Heart right ventricle (tissue), 16 donors: ENCODE data around the gene DCLK1. TPM values are rescaled to one million over a fixed set of nuclear protein-coding genes. Genes with fewer than 3 reads are reported as not detected.

Source experiments
- ATAC-seq, 8 donors: fragments of 200-7000 bp; cut with Tn5 transposase; one replicate each; pipeline ENCODE4 v1.9.1; 2020; ENCODE audit warnings: mild to moderate bottlenecking in 8 of 8, moderate library complexity in 8 of 8, moderate number of reproducible peaks in 1 of 8
- DNase-seq, 2 donors: peaks; one replicate each; pipeline ENCODE4 v3.0.0-alpha.2; 2020
- H3K27ac ChIP-seq, 10 donors: fragments of 200-600 bp; sonication (generic) in 2 of 10; one replicate each; pipeline versions ENCODE4 v1.5.0 to v1.8.0; 2020 to 2022; ENCODE audit warnings: mild to moderate bottlenecking in 3 of 10
- H3K27me3 ChIP-seq, 7 donors: fragments of 200-600 bp; one replicate each; pipeline ENCODE4 v1.8.0; 2021 to 2022; ENCODE audit warnings: mild to moderate bottlenecking in 2 of 7
- H3K36me3 ChIP-seq, 9 donors: fragments of 200-600 bp; sonication (generic) in 1 of 9; one replicate each; pipeline versions ENCODE4 v1.5.0 to v1.8.0; 2020 to 2022; ENCODE audit warnings: mild to moderate bottlenecking in 2 of 9
- H3K4me1 ChIP-seq, 9 donors: fragments of 200-600 bp; sonication (generic) in 1 of 9; one replicate each; pipeline versions ENCODE4 v1.5.0 to v1.8.0; 2020 to 2022; ENCODE audit warnings: mild to moderate bottlenecking in 4 of 9
- H3K4me3 ChIP-seq, 10 donors: fragments of 200-600 bp; sonication (generic) in 2 of 10; one replicate each; pipeline versions ENCODE4 v1.5.0 to v1.8.0; 2020 to 2022; ENCODE audit warnings: mild to moderate bottlenecking in 7 of 10, moderate library complexity in 2 of 10
- H3K9me3 ChIP-seq, 11 donors: fragments of 200-600 bp in 10 of 11; sonication (generic) in 2 of 11; one replicate each; pipeline versions ENCODE4 v1.5.0 to v1.8.0; 2013 to 2022; ENCODE audit warnings: mild to moderate bottlenecking in 2 of 11, control low read depth in 1 of 11, moderate library complexity in 1 of 11
- WGBS, 2 donors: extraction: QIAGEN DNeasy Blood & Tissue Kit; methylation state at CpG; one replicate each; pipeline ENCODE4 v1.1.7; 2013; ENCODE audit warnings: inconsistent platforms in 1 of 2; 5-methylcytosine and 5-hydroxymethylcytosine counted together
- intact Hi-C, 10 donors: fragments of 100-400 bp; cut with DNase I; formaldehyde crosslinking; loops; one replicate each; pipeline versions ENCODE4 v1.11.1 to v1.14.2; 2022
- polyA plus RNA-seq, 2 donors: library from polyadenylated mRNA; stranded (reverse); fragments of 200-250 nt; gene quantifications; one replicate each; pipeline ENCODE4 v1.2.3, GENCODE V29; 2013
- total RNA-seq, 10 donors: library from RNA; stranded (reverse); fragmentation: NEBNext Ultra II Directional in 3 of 10; extraction: Animal tissue kit (Norgen Biotek cat#: 25700) in 3 of 10; gene quantifications; one replicate each; pipeline versions ENCODE4 v1.2.1 to v1.2.4, GENCODE V29; 2021 to 2023
- TF ChIP-seq, protein P1 (sequence below), 9 donors: fragments of 200-600 bp; sonication (generic) in 2 of 9; IDR thresholded peaks; one replicate each; pipeline versions ENCODE4 v1.5.0 to v1.8.0; 2021 to 2022; ENCODE audit warnings: antibody characterized with exemption in 9 of 9, mild to moderate bottlenecking in 5 of 9, moderate library complexity in 1 of 9
- donor health status: Arrhythmogenic right ventricular cardiomyopathy.
- donor health status: ischemic (EF 13 %, LVEDD 7.1; RV severe dilation, severe dysfunction).
- donor health status: healthy with polysubstance abuse.
- donor health status: DM: no; HTN: yes; CAD: no.
- donor health status: DM: no; HTN: no; CAD: no.
- donor health status: ischemic (EF 25% LVEDD 6.9; RV normal size, moderate dysfunction).
- donor health status: ischemic (EF 25% LVEDD 5.7; RV mildly dilated, moderate dysfunction).
- donor health status: healthy.
- donor health status: DM: yes; HTN: yes; CAD: no.
- donor health status: Ischemic cardiomyopathy.
- donor health status: ischemic (EF 35%, LVEDD 5.7; RV mildly dilated, moderate dysfunction).
- donor health status: nonischemic (EF 11% LVEDD 7.7; RV severe dilation, severe dysfunction).
- donor health status: DM: yes; HTN: yes; CAD: no.
- donor health status: PGD.
- donor health status: ischemic (EF 29% LVEDD 5.4; RV normal size, mild dysfunction).
- donor health status: nonischemic (EF 23%, LVEDD 6.1; RV moderate dilation, normal function).

Gene DCLK1
- total and polyA plus RNA-seq, 12 donors: 3.4 to 16.9 (median 9.1) TPM

- Histone ChIP-seq H3K27me3 (no peaks in the 10 kb centered on the region), H3K4me3 (no peak overlapping the region), H3K36me3 (peaks cover 0 to 13% (median 0%) of the 10 kb centered on the region in 9 donors), H3K27ac (no peak overlapping the region), H3K4me1 (peaks cover 0 to 6% (median 0%) of the 10 kb centered on the region in 9 donors), H3K9me3 (no peaks in the 10 kb centered on the region)
- intact Hi-C loops: no loop called here
- ATAC-seq (no peak), DNase-seq (no peak)
- 92 to 93% methylated on average over 12 of the region's 12 CpGs for WGBS, 2 donors
- TF ChIP-seq, protein P1, sequence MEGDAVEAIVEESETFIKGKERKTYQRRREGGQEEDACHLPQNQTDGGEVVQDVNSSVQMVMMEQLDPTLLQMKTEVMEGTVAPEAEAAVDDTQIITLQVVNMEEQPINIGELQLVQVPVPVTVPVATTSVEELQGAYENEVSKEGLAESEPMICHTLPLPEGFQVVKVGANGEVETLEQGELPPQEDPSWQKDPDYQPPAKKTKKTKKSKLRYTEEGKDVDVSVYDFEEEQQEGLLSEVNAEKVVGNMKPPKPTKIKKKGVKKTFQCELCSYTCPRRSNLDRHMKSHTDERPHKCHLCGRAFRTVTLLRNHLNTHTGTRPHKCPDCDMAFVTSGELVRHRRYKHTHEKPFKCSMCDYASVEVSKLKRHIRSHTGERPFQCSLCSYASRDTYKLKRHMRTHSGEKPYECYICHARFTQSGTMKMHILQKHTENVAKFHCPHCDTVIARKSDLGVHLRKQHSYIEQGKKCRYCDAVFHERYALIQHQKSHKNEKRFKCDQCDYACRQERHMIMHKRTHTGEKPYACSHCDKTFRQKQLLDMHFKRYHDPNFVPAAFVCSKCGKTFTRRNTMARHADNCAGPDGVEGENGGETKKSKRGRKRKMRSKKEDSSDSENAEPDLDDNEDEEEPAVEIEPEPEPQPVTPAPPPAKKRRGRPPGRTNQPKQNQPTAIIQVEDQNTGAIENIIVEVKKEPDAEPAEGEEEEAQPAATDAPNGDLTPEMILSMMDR (IDR thresholded peaks at IDR 0.05): no peak
These were observed 306.8 kb downstream of the DCLK1 start for GRCh38 chr13:35824395-35824794.

DNA sequence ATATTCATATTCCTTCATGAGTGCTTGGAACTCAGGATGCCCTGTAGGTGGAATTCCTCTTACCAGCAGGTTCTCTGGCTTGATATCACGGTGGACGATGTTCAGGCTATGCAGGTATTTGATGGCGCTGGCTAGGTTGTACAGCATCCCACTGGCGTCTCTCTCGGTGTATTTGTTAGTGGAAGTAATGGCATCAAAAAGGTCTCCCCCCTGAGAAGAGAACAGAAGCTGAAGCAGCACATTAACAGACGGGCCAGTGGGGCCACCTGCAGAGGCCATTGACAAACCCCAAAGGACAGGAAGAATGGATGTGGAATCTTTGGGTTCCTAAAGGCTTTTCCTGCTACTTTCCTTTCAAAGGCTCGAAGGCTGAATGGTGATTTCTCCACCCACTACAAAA lies 308.5 kb downstream of the DCLK1 start:
- no peak overlapping the region for H3K27ac ChIP-seq
- no peak for ATAC-seq
- H3K9me3 ChIP-seq: no peaks in the 10 kb centered on the region
- H3K4me1 ChIP-seq: peaks cover 0 to 7% (median 0%) of the 10 kb centered on the region in 9 donors
- TF ChIP-seq, protein P1 (IDR thresholded peaks at IDR 0.05): no peak
- WGBS, 2 donors: 88 to 93% methylated on average over 7 of the region's 7 CpGs
- no peaks in the 10 kb centered on the region for H3K27me3 ChIP-seq
- DNase-seq: no peak
- H3K36me3 ChIP-seq: peaks cover 0 to 12% (median 0%) of the 10 kb centered on the region in 9 donors
- no peak overlapping the region for H3K4me3 ChIP-seq
- intact Hi-C loops: no loop called here

DNA sequence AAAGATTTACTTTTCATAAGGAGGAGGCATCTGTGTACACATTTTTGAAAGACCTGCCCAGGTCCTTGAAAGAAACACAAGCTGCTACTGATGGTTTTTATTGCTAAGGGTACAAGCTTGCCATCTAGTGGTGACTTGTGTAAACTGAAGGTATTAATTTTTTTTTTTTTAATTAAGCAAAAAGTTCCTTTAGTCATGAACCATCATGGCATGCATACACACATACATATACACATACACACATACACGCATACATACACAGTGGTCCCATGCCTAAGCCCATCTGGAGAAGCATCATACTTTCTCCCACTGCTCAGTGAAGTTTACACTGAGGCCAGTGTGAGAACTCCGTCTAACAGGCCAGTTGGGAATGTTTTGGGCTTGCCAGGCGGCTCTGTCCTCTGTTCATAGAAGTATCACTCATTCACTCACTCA lies 312.5 kb downstream of the DCLK1 start:
- Histone ChIP-seq H3K27me3 (no peaks in the 10 kb centered on the region), H3K9me3 (no peaks in the 10 kb centered on the region), H3K27ac (no peak overlapping the region), H3K4me3 (no peak overlapping the region), H3K36me3 (no peaks in the 10 kb centered on the region), H3K4me1 (peaks cover 0 to 7% (median 0%) of the 10 kb centered on the region in 9 donors)
- ATAC-seq (peak in 6 of 8 donors; percentile 33 to 64 (median 38)), DNase-seq (no peak)
- TF ChIP-seq, protein P1 (IDR thresholded peaks at IDR 0.05): peak; percentile 62 to 81 (median 74)
- intact Hi-C loops: loop anchor here in 8 of 10 donors (1.0 to 10.0 kb wide), 5 partner anchors 126 to 604 kb away; no protein-coding TSS in a partner anchor
- 64 to 70% methylated on average over 3 of the region's 3 CpGs for WGBS, 2 donors

- no peak overlapping the region for H3K4me3 ChIP-seq
- no peaks in the 10 kb centered on the region for H3K9me3 ChIP-seq
- H3K27me3 ChIP-seq: no peaks in the 10 kb centered on the region
- H3K36me3 ChIP-seq: no peaks in the 10 kb centered on the region
- peaks cover 0 to 7% (median 0%) of the 10 kb centered on the region in 9 donors for H3K4me1 ChIP-seq
- DNase-seq (no peak), ATAC-seq (peak in 1 of 8 donors; percentile 53)
- intact Hi-C loops: loop anchor here in 8 of 10 donors (1.0 to 10.0 kb wide), 5 partner anchors 127 to 603 kb away; no protein-coding TSS in a partner anchor
- TF ChIP-seq, protein P1 (IDR thresholded peaks at IDR 0.05): no peak
- H3K27ac ChIP-seq: no peak overlapping the region
- 54 to 59% methylated on average over 5 of the region's 5 CpGs for WGBS, 2 donors
These were observed 313.3 kb downstream of the DCLK1 start for GRCh38 chr13:35817642-35818607.
